Cardiac muscle cell (in vitro differentiated cells and primary cell): ENCODE data around the gene GATA2. TPM values are rescaled to one million over a fixed set of nuclear protein-coding genes. Genes with fewer than 3 reads are reported as not detected.

ENCODE experiments used
- DNase-seq, 2 donors: peaks; one replicate each; pipeline versions ENCODE4 v3.0.0 to v3.0.0-alpha.2; 2010 to 2017; ENCODE audit warnings: low read depth in 1 of 2, low spot score in 1 of 2
- H3K27ac ChIP-seq: fragments of 200-600 bp; sonication (generic); 2 replicates; pipeline ENCODE4 v1.5.1; 2016
- H3K27me3 ChIP-seq: fragments of 200-600 bp; sonication (generic); 2 replicates; pipeline ENCODE4 v1.6.0; 2016; ENCODE audit warnings: control low read depth
- H3K36me3 ChIP-seq: fragments of 200-600 bp; sonication (generic); 2 replicates; pipeline ENCODE4 v1.5.1; 2016; ENCODE audit warnings: control low read depth
- H3K4me1 ChIP-seq: fragments of 200-600 bp; sonication (generic); 2 replicates; pipeline ENCODE4 v1.8.1; 2017; ENCODE audit warnings: low read depth, mild to moderate bottlenecking, mixed run types
- H3K4me3 ChIP-seq: fragments of 200-600 bp; sonication (generic); 2 replicates; pipeline ENCODE4 v1.5.1; 2016; ENCODE audit warnings: mild to moderate bottlenecking
- H3K9me3 ChIP-seq: fragments of 200-600 bp; sonication (generic); 2 replicates; pipeline ENCODE4 v1.5.1; 2017; ENCODE audit warnings: low read depth, mild to moderate bottlenecking, control low read depth
- CTCF ChIP-seq: IDR thresholded peaks from 2 replicates; pipeline ENCODE4 v1.5.1; 2012; ENCODE audit warnings: low read depth, mild to moderate bottlenecking, low read length
- polyA plus RNA-seq: library from polyadenylated mRNA; unstranded; fragments of >200 nt; fragmentation: Nextera tagmentation; extraction: Ambion mirVana; gene quantifications from 2 replicates; pipeline ENCODE4 v1.2.1, GENCODE V29; 2016
- total RNA-seq: library from RNA; depleted of rRNA; stranded (reverse); fragments of >200 nt; gene quantifications from 2 replicates; pipeline ENCODE4 v1.2.3, GENCODE V29; 2016

The GATA2 gene
- 17.7 and 18.3 TPM in 2 replicates for total RNA-seq
- polyA plus RNA-seq: 15.2 and 22.7 TPM in 2 replicates

GRCh38 chr3:128492671-128493569 lies at the start of gene GATA2:
TSS of gene GATA2 (minus strand) at chr3:128493201. CDS start at chr3:128487031, 6,170 bp downstream.
- Histone ChIP-seq H3K9me3 (no peaks in the 10 kb centered on the region), H3K27me3 (peaks cover 93% of the 10 kb centered on the region), H3K4me1 (peaks cover 37% of the 10 kb centered on the region), H3K27ac (no peak within 1 kb of the TSS), H3K36me3 (no peaks in the 10 kb centered on the region), H3K4me3 (peak within 1 kb of the TSS; percentile 31)
- DNase-seq: peak in 1 of 2 donors; percentile 68
- TF ChIP-seq CTCF: no peak

GRCh38 chr3:128541246-128541645 lies 48.2 kb upstream of the GATA2 start:
- H3K27me3 ChIP-seq: no peaks in the 10 kb centered on the region
- no peaks in the 10 kb centered on the region for H3K4me1 ChIP-seq
- H3K4me3 ChIP-seq: no peak overlapping the region
- H3K27ac ChIP-seq: no peak overlapping the region
- H3K36me3 ChIP-seq: no peaks in the 10 kb centered on the region
- no peak for DNase-seq
- TF ChIP-seq CTCF: no peak
- H3K9me3 ChIP-seq: no peaks in the 10 kb centered on the region

- Histone ChIP-seq H3K36me3 (no peaks in the 10 kb centered on the region), H3K4me3 (no peak overlapping the region), H3K27me3 (no peaks in the 10 kb centered on the region), H3K4me1 (no peaks in the 10 kb centered on the region), H3K27ac (no peak overlapping the region), H3K9me3 (no peaks in the 10 kb centered on the region)
- TF ChIP-seq CTCF: no peak
- no peak for DNase-seq
Measured at GRCh38 chr3:128539376-128539775, 46.4 kb upstream of the GATA2 start.

GRCh38 chr3:128537091-128537703 lies 44.2 kb upstream of the GATA2 start:
- H3K27me3 ChIP-seq: no peaks in the 10 kb centered on the region
- H3K9me3 ChIP-seq: no peaks in the 10 kb centered on the region
- H3K4me3 ChIP-seq: no peak overlapping the region
- H3K27ac ChIP-seq: no peak overlapping the region
- no peak for DNase-seq
- no peak for TF ChIP-seq CTCF
- no peaks in the 10 kb centered on the region for H3K4me1 ChIP-seq
- H3K36me3 ChIP-seq: no peaks in the 10 kb centered on the region

- TF ChIP-seq CTCF: no peak
- H3K9me3 ChIP-seq: no peaks in the 10 kb centered on the region
- no peak for DNase-seq
- no peak overlapping the region for H3K27ac ChIP-seq
- H3K4me3 ChIP-seq: no peak overlapping the region
- peaks cover 3% of the 10 kb centered on the region for H3K27me3 ChIP-seq
- H3K36me3 ChIP-seq: no peaks in the 10 kb centered on the region
- H3K4me1 ChIP-seq: no peaks in the 10 kb centered on the region
Measured at GRCh38 chr3:128532012-128532983, 39.3 kb upstream of the GATA2 start.
